ENCODE results near the gene DRD3.

The DRD3 gene

GRCh38 chr3:114186501-114186900 is 7.6 kb upstream of the DRD3 start:
- in situ Hi-C loops (cut with HindIII; ENCODE audit: low sequenced_read_pairs): no loop called here

GRCh38 chr3:114179575-114179974 is 723 bp upstream of the DRD3 start:
- in situ Hi-C loops (cut with HindIII; ENCODE audit: low sequenced_read_pairs): no loop called here

GRCh38 chr3:114176890-114177289 is 2.0 kb downstream of the DRD3 start:
- in situ Hi-C loops (cut with HindIII; ENCODE audit: low sequenced_read_pairs): no loop called here

GRCh38 chr3:114176487-114176886 is 2.4 kb downstream of the DRD3 start:
- in situ Hi-C loops (cut with HindIII; ENCODE audit: low sequenced_read_pairs): no loop called here

GRCh38 chr3:114175204-114175987 is 3.5 kb downstream of the DRD3 start:
- in situ Hi-C loops (cut with HindIII; ENCODE audit: low sequenced_read_pairs): no loop called here

GRCh38 chr3:114171677-114172076 is 7.2 kb downstream of the DRD3 start:
- in situ Hi-C loops (cut with HindIII; ENCODE audit: low sequenced_read_pairs): no loop called here

GRCh38 chr3:114168150-114168549 is 10.7 kb downstream of the DRD3 start:
- in situ Hi-C loops (cut with HindIII; ENCODE audit: low sequenced_read_pairs): no loop called here

GRCh38 chr3:114157321-114157720 is 21.5 kb downstream of the DRD3 start:
- in situ Hi-C loops (cut with HindIII; ENCODE audit: low sequenced_read_pairs): no loop called here

- in situ Hi-C loops (cut with HindIII; ENCODE audit: low sequenced_read_pairs): no loop called here
These were observed 23.5 kb downstream of the DRD3 start for GRCh38 chr3:114155370-114155821.

GRCh38 chr3:114154321-114154821 is 24.5 kb downstream of the DRD3 start:
- in situ Hi-C loops (cut with HindIII; ENCODE audit: low sequenced_read_pairs): no loop called here

GRCh38 chr3:114152519-114153151 is 26.2 kb downstream of the DRD3 start:
- in situ Hi-C loops (cut with HindIII; ENCODE audit: low sequenced_read_pairs): no loop called here

GRCh38 chr3:114151091-114151490 is 27.8 kb downstream of the DRD3 start:
- in situ Hi-C loops (cut with HindIII; ENCODE audit: low sequenced_read_pairs): no loop called here

- in situ Hi-C loops (cut with HindIII; ENCODE audit: low sequenced_read_pairs): no loop called here
These were observed 31.6 kb downstream of the DRD3 start for GRCh38 chr3:114147251-114147650.

- in situ Hi-C loops (cut with HindIII; ENCODE audit: low sequenced_read_pairs): no loop called here
These were observed 33.8 kb downstream of the DRD3 start for GRCh38 chr3:114144909-114145688.

GRCh38 chr3:114143817-114144216 is 35.0 kb downstream of the DRD3 start:
- in situ Hi-C loops (cut with HindIII; ENCODE audit: low sequenced_read_pairs): no loop called here

- in situ Hi-C loops (cut with HindIII; ENCODE audit: low sequenced_read_pairs): no loop called here
These were observed 39.0 kb downstream of the DRD3 start for GRCh38 chr3:114139836-114140235.

- in situ Hi-C loops (cut with HindIII; ENCODE audit: low sequenced_read_pairs): no loop called here
These were observed 44.9 kb downstream of the DRD3 start for GRCh38 chr3:114133947-114134346.

- in situ Hi-C loops (cut with HindIII; ENCODE audit: low sequenced_read_pairs): no loop called here
These were observed 46.4 kb downstream of the DRD3 start for GRCh38 chr3:114132500-114132899.

- in situ Hi-C loops (cut with HindIII; ENCODE audit: low sequenced_read_pairs): no loop called here
These were observed 50.0 kb downstream of the DRD3 start for GRCh38 chr3:114128826-114129225.

- in situ Hi-C loops (cut with HindIII; ENCODE audit: low sequenced_read_pairs): no loop called here
These were observed 50.6 kb downstream of the DRD3 start for GRCh38 chr3:114128231-114128630.

GRCh38 chr3:114127517-114127916 is 51.3 kb downstream of the DRD3 start:
- in situ Hi-C loops (cut with HindIII; ENCODE audit: low sequenced_read_pairs): no loop called here
